Activated CD8-positive, alpha-beta memory T cell treated with anti-CD3 and anti-CD28 coated beads for 36 hours (primary cell): ENCODE data around the gene MAFB. TPM values are rescaled to one million over a fixed set of nuclear protein-coding genes. Genes with fewer than 3 reads are reported as not detected.
"Not testable (repeated sequence)": the region's sequence is repeated elsewhere in the genome, so short reads cannot be mapped to it uniquely, and the experiment has no call there.

Source experiments
- CTCF ChIA-PET: fragments of 350-600 bp; sonication (Branson Sonifier 250); formaldehyde crosslinking; loops from one replicate; lab custom pipeline; 2021; ENCODE audit warnings: antibody characterized with exemption; lab: Charles Lee
- POLR2A ChIA-PET: fragments of 350-600 bp; sonication (Branson Sonifier 250); formaldehyde crosslinking; loops from one replicate; lab custom pipeline; 2021; ENCODE audit warnings: antibody characterized with exemption; lab: Charles Lee
- total RNA-seq, 2 experiments: library from RNA; stranded (reverse); gene quantifications; one replicate each; pipeline ENCODE4 v1.2.3, GENCODE V29; 2021

MAFB gene
- under 1 TPM; 0.04 to 0.11 TPM for total RNA-seq

GRCh38 chr20:40689100-40689942, at the start of gene MAFB:
Gene MAFB, minus strand, starts transcription at chr20:40689236. Its CDS starts 386 bp downstream, at chr20:40688850.
- ChIA-PET POLR2A (no interaction called here), CTCF (interaction anchor here (0.6 to 1.4 kb wide), 5 partner anchors 10 to 1422 kb away, joined by 3 to 5 read pairs (median 4); no protein-coding TSS in a partner anchor)

DNA sequence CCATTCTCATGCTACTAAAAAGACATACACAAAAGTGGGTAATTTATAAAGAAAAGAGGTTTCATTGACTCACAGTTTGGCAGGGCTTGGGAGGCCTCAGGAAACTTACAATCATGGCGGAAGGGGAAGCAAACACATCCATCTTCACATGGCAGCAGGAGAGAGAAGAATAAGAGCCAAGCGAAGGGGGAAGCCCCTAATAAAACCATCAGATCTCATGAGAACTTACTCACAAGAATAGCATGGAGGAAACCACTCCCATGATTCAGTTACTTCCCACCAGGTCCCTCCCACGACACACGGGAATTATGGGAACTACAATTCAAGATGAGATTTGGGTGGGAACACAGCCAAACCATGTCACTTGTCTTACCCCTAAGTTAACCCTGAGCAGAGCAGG, 47.4 kb upstream of the MAFB start:
- CTCF ChIA-PET, POLR2A ChIA-PET: not testable (repeated sequence)

- ChIA-PET CTCF (no interaction called here), POLR2A (no interaction called here)
These were observed 40.0 kb upstream of the MAFB start for GRCh38 chr20:40728996-40729395.

GRCh38 chr20:40728470-40728869, 39.4 kb upstream of the MAFB start:
- ChIA-PET CTCF (no interaction called here), POLR2A (no interaction called here)

GRCh38 chr20:40727960-40728359, 38.9 kb upstream of the MAFB start:
- ChIA-PET CTCF (no interaction called here), POLR2A (no interaction called here)

- ChIA-PET POLR2A (no interaction called here), CTCF (no interaction called here)
These were observed 37.7 kb upstream of the MAFB start for GRCh38 chr20:40726776-40727175.

DNA sequence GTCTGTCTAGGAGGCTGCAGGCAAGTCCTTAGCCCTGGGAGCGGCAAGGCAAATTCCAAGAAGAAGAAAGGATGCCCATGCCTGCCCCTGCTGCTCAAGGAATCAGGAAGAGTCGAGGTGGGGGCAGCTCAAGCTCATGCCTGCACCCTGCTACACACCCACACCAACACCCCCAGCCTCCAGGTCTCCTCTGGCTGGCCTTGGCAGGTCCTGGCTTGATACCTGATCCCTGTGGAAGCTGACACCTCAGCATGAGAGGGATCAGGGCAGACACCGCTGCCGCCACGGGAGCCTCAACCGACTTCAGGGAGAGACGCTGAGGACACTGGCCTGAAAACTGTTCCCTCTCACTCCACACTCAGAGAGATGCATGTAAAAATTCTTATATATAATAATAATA, 35.5 kb upstream of the MAFB start:
- CTCF ChIA-PET: no interaction called here
- POLR2A ChIA-PET: no interaction called here

GRCh38 chr20:40720826-40721225, 31.8 kb upstream of the MAFB start:
- CTCF ChIA-PET: no interaction called here
- POLR2A ChIA-PET: no interaction called here

GRCh38 chr20:40720099-40720498, 31.1 kb upstream of the MAFB start:
- ChIA-PET CTCF (no interaction called here), POLR2A (no interaction called here)

DNA sequence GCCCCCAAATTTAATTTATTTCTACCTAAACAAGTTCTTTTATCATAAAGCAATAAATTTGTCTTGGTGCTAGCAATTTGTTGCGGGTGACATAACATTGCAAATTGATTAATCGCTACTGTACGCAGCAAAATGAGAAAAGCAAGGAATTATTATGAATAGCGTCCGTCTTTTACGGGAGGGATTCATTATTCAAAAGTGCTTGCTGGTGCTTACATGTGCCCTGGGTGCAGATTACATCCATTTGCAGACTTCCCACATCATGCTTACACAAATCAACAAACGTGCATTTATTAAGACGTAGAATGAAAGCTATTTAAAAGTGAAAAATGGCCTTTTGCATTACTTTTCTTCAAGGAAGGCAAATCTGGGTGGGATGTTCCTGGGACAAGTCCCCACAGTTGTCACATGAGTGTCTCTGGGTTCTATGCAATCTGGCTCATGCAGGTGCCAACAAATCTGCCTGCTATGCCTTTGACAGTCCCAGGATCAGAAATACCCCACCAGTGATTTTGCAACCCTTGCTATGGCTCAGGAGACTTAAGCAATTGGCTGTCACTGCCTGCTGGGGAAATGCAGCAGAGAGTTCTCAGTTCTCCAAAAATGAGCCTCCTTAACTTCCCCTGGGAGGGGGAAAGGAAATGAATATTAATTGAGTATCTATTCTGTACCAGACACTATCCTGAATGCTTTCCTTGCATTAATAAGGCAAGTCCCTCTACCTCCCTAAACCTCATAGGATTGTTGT, 30.1 kb upstream of the MAFB start:
- CTCF ChIA-PET: no interaction called here
- POLR2A ChIA-PET: no interaction called here

GRCh38 chr20:40718214-40718977, 29.4 kb upstream of the MAFB start:
- POLR2A ChIA-PET: no interaction called here
- CTCF ChIA-PET: interaction anchor here (0.7 kb wide), 1 partner anchor 254 kb away, joined by 4 read pairs; no protein-coding TSS in a partner anchor

- POLR2A ChIA-PET: no interaction called here
- CTCF ChIA-PET: no interaction called here
These were observed 28.4 kb upstream of the MAFB start for GRCh38 chr20:40717343-40717865.

DNA sequence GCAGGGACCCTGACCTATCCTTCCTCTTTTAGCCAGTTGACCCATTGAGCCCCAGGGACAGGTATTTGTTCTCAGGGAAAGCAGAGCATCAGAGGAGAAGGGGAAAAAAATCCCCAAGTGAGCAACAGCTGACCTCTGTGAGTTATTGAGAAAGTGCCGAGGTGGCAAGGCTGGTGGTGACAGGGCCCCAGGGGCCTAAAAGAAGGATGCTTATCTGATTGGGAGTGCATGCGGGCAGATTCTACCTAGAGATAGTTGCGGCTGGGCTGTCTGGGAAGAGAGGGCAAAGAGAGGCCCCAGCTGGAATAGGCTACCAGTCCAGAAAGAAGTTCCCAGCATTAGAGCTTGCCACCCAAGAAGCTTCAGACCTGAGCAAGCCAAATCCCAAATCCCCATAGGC, 26.5 kb upstream of the MAFB start:
- ChIA-PET CTCF (interaction anchor here (1.2 kb wide), 1 partner anchor 216 kb away, joined by 3 read pairs; no protein-coding TSS in a partner anchor), POLR2A (no interaction called here)

DNA sequence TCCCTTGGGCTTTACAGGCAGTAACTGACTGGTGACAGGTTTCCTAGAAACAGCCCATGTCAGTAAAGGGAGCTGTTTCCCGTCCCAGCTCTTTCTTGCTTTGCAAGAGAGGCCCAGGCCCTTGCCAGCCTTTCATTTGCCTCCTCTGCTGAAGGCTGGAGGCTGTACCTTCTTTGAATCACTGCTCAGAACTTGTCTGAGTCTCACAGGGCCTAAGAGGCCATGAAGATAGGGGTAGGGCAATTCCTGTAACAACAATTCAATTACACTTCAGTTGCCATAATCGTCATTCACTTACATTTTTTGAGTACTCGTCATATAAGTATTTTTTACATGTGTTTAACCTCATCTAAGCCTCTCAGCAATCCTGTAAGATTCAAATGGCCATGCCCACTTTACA, 25.9 kb upstream of the MAFB start:
- ChIA-PET POLR2A (no interaction called here), CTCF (interaction anchor here (1.2 kb wide), 1 partner anchor 216 kb away, joined by 3 read pairs; no protein-coding TSS in a partner anchor)

DNA sequence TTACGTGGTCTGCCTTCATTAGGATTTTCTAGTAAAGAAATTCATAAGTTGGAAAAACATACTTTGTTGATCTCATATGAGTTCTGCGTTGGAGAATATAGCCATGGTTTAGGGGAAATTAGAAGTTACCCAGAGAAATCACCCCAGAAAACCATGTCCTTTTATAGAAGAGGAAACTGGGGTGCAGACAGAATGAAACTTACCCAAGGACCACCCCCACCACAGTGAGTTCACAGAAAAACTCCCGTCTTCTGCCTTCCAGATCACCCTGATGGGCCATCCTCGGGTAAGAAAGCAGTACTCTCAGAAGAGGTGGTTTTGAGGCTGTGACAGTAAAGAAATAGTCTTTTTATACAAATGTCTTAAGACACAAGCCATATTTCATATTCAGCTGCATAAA, 25.1 kb upstream of the MAFB start:
- ChIA-PET POLR2A (no interaction called here), CTCF (interaction anchor here (1.2 kb wide), 1 partner anchor 217 kb away, joined by 3 read pairs; no protein-coding TSS in a partner anchor)

GRCh38 chr20:40713508-40713907, 24.5 kb upstream of the MAFB start:
- ChIA-PET POLR2A (no interaction called here), CTCF (no interaction called here)

GRCh38 chr20:40711079-40711478, 22.0 kb upstream of the MAFB start:
- ChIA-PET POLR2A (no interaction called here), CTCF (no interaction called here)

GRCh38 chr20:40710603-40711002, 21.6 kb upstream of the MAFB start:
- ChIA-PET CTCF (no interaction called here), POLR2A (no interaction called here)

DNA sequence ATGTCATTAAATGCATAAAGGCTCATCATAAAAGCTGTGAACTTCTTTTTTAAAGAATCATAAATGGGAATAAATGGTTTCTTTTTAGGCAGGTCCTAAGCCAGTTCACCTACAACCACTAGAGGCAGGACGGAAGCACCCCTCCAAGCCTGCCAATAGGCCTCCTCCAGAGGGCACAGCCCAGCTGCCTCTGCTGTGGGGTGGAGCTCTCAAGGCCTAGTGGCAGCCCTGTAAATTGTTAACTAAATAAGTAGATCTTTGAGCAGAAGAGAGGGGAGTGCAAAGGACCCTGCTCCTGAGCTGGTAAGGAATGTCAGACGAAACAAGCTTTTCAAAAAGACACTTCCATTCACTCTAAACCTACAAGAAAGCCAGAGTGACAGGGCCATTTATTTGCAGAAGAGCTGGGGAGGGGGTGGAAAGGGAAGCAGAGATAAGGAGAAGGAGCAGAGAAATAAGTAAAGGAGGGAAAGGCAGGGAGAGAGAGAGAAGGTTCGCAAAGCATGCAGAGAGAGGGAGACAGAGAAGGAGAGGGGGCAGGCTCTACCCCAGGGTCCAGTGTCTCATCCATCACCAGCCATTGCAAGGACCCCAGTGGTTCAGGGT, 18.0 kb upstream of the MAFB start:
- CTCF ChIA-PET: interaction anchor here (1.0 kb wide), 1 partner anchor 255 kb away, joined by 3 read pairs; no protein-coding TSS in a partner anchor
- POLR2A ChIA-PET: no interaction called here
